CD4-positive, alpha-beta T cell treated with Interleukin-1 beta for 1 hour (primary cell): ENCODE results near the gene EHBP1L1.

Experiments used
- DNase-seq, 2 donors: peaks; one replicate each; pipeline ENCODE4 v3.0.0-alpha.2; 2020 to 2022

The EHBP1L1 gene

DNA sequence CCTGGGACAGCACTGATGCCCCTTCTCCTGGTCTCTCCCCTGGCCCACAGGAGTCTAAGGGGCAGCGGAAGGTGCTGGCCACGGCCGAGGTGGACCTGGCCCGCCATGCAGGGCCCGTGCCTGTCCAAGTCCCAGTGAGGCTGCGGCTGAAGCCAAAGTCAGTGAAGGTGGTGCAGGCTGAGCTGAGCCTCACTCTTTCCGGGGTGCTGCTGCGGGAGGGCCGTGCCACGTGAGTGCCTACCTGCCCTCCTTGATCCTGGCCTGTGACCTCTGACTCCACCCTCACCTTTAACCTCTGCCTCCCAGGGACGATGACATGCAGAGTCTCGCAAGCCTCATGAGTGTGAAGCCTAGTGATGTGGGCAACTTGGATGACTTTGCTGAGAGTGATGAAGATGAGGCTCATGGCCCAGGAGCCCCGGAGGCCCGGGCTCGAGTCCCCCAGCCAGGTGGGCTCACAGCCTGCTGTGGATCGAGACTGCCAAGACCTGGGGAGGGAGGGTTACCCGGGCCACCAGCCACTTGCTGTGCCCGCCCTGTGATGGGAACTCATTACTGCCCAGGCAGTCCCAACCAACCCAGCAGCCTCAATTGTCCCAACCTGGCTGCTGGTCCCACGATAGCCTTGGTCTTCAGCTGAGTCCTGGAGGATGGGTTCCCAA, 4.3 kb downstream of the EHBP1L1 start:
- no peak for DNase-seq

DNA sequence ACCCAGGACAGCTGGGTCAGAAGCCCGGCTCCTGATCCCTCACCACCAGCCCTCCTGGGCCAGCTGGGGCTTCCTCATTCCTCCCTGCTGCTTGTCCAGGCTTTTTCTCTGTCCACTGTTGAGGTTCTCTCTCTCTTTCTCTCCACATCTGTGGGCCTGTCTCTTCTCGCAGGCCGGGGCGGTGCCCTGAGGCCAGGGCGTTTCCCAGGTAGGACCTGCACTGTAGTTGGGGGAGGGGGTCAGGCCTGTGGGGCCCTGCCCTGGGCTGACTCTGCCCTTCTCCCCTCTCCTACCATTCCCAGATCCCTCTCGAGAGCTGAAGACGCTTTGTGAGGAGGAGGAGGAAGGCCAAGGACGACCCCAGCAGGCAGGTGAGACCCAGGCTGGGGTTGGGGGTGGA, 4.9 kb downstream of the EHBP1L1 start:
- no peak for DNase-seq

DNA sequence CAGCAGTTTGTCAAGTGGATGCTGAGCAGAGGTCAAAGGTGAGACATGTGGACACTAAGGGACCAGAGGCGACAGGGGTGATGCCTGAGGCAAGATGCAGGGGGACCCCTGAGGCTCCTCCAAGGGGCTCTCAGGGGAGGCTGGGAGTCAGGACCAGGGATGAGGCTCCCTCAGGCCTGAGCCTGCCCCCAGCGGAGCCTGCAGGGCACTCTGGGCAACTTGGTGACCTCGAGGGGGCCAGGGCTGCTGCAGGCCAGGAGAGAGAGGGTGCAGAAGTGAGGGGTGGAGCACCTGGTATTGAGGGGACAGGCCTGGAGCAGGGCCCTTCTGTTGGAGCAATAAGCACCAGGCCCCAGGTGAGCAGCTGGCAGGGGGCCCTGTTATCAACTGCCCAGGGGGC, 6.1 kb downstream of the EHBP1L1 start:
- DNase-seq, result no peak

DNA sequence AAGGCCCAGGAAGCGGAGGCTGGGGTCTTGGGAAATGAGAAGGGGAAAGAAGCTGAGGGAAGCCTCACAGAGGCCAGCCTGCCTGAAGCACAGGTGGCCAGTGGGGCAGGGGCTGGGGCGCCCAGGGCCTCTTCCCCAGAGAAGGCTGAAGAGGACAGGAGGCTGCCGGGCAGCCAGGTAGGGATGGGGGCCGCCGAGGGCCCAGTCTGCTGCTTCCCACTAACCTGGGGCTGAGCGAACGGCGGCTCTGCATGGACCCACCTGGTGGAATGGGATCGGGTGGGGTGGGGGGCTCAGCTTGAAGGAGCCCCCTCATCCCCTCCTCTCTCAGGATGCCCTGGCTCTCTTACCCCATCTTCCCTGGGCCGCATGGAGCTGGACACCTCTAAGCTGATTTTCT, 7.7 kb downstream of the EHBP1L1 start:
- no peak for DNase-seq

DNA sequence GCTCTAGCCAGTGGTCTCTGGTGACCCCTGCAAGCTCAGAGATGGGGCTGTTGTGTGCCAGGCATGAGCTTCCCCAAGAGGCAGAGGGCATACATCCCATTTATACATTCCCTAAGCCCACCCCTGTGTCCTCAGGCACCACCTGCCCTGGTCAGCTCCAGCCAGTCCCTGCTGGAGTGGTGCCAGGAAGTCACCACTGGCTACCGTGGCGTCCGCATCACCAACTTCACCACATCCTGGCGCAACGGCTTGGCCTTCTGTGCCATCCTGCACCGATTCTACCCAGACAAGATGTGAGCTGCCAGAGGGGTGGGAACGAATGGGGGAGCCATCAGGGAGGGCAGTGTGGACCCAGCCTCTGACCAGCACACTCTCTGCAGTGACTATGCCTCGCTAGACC, 8.3 kb downstream of the EHBP1L1 start:
- no peak for DNase-seq

DNA sequence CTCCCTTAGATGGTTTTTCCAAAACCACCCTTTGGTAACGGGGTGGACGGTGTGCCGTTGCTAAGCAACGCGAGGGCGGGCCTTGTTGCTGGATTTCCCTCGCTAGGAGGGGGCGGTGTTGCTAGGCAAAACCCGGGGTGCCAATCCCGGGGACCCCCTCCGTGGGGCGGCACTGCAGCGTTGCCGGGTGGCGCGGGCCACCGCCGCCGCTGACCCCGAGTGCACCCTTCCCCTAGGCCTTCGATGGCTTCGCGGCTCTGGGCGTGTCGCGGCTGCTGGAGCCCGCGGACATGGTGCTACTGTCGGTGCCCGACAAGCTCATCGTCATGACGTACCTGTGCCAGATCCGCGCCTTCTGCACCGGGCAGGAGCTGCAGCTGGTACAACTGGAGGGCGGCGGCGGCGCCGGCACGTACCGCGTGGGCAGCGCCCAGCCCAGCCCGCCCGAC, 8.9 kb downstream of the EHBP1L1 start:
- no peak for DNase-seq

DNA sequence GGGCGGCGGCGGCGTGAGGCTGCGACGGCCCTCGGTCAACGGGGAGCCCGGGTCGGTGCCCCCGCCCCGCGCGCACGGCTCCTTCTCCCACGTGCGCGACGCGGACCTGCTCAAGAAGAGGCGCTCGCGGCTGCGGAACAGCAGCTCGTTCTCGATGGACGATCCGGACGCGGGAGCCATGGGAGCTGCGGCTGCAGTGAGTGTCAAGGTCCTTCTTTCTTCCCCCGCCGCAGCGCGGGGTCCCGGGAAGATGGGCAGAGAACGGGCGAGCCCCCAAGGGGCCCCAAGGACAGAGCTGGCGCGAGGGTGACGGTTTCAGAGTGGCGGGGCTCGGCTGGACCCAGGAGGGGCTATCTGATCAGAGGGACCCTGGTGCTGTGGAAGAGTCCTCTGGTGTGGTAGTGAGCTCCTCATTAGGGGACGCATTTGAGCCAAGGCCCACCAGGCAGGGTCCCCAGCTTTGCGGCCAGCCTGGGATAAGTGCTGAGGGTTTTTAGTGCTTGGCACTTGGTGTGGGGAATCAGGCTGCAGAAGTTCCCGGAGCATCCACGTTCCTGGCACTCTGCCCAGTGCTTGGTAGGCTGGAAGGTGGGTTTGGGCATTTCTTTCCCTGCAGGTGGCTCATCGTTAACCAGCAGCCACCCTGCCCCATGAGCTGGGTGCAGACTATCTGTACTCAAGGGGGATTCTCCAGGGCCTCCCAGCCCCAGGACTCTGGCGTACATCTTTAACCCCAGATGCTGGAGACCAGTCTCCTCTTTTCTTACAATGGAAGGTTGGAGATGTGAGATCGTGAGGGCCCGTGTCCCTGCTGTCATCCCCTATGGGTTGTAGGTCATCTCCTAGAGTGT, 9.8 kb downstream of the EHBP1L1 start:
- no peak for DNase-seq

DNA sequence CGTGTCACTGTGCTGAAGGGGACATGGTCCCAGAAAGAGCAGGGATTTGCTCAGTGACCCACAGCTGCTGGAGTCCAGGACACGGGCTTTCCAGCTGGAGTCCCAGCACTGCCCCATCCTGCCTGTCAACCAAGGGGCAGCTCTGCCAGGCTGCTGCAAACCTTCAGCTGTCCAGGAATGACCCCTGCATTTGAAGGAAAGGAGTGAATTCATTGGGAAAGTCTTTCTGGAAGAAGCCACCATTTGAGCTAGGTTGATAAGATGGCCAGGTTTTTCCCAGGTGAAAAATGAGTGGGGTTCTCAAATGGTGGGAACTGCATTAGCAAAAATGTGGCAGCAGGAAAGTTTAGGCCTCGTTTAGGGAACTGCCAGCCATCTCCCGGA, 10.4 kb downstream of the EHBP1L1 start:
- DNase-seq, result no peak

DNA sequence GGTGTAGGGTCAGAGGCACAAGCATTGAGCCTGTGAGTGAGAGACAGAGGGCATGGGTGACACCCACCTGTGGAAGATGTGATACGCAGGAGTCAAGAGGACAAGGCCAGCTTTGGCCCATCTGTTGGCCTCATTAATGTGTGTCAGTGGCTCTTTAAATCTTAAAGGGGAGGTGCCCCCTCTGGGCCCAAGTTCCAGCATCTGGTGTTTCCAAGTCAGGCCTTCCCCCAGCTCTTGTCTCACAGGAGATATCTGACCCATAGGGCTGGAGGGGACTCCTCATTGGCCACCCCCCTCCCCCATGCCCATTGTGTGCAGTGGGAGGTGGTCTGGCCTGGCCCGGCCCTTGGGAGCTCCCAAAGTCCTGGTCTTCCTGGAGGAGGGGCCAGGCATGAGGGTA, 10.8 kb downstream of the EHBP1L1 start:
- DNase-seq, result no peak

DNA sequence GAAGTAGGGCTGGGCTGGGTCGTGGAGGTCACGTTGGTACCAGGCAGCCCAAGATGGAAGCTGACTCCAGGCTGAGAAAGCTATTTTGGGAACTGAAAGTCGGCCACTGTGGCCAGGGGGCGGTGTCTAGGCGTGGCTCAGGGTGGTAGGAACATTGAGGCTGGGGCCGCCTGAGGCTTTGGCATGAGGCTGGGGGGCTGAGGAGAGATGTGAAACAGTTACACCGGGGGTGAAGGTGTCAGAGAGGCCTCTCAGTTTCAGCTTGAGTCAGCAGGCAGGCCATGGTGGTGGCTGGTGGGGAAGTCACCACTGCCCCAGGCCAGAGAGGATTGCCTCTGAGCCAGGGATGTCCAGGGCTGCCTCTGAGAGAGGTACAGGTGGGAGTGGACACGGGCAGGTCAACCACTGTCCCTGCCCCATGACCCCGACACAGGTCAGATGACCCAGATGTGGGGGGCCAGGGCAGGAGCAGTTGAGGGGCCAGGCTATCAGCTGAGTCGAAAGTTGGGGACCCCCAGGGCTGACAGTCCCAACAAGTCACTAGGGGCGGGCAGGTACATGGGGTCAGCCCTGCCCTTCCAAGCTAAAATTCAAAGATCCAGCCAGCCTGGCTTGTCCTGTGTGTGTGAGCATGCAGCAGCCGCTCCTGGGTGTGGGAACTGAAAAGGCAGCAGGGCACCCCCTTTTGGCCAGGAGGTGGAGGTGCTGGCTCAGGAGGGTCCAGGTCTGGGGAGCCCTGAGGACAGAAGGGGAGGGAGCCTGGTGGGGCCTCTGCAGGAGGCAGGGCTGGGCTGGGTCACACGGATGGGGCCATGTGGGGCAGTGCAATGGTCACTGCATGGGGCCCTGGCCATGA, 12.6 kb downstream of the EHBP1L1 start:
- peak; percentile 82 to 84 for DNase-seq

DNA sequence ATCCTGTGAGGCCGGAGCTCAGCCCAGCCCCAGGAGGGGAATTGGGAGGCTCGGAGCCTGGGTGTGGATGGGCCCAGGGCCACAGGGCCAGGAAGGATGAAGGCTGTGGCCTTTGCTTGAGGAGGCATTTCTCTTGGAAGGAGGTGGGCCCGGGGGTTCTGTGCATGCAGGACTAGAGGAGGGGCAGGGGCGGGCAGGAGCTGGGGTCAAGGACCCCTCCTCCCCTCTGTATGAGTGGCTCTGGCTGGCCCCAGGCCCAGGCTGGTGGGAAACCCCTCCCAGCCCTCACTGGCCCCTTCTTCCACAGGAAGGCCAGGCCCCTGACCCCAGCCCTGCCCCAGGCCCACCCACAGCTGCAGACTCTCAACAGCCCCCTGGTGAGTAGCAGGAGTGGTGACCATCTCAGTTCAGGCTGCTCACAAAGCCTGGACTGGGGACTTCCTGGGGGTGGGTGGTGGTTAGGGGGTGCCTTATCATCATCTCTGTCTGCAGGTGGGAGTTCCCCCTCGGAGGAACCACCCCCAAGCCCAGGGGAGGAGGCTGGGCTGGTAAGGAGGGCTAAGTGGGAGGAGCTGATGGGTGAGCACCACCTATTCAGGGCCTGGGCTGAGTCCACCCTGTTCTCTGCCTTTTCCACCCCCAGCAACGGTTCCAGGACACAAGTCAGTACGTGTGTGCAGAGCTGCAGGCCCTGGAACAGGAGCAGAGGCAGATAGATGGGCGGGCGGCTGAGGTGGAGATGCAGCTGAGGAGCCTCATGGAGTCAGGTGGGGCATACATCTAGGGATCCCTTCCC, 13.8 kb downstream of the EHBP1L1 start:
- peak; percentile 44 to 49 for DNase-seq

DNA sequence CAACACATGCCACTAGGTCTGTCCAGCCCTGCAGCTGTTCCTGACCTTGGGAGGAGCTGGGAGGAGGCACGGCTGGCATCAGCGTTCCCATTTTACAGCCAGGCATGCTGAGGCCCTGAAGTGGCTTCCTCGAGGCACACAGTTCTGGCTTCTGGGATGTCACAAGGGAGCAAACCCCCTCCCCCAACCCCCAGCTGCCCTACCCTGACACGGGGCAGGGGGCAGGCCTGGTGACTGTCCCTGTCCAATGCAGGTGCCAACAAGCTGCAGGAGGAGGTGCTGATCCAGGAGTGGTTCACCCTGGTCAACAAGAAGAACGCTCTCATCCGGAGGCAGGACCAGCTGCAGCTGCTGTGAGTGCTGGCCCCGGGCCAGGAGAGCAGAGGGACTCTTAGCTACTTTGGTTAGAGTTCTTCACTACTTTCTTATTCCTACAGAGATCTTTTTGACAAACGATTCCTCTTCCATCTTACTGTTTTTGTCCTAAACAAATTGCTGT, 14.4 kb downstream of the EHBP1L1 start:
- DNase-seq, result no peak

DNA sequence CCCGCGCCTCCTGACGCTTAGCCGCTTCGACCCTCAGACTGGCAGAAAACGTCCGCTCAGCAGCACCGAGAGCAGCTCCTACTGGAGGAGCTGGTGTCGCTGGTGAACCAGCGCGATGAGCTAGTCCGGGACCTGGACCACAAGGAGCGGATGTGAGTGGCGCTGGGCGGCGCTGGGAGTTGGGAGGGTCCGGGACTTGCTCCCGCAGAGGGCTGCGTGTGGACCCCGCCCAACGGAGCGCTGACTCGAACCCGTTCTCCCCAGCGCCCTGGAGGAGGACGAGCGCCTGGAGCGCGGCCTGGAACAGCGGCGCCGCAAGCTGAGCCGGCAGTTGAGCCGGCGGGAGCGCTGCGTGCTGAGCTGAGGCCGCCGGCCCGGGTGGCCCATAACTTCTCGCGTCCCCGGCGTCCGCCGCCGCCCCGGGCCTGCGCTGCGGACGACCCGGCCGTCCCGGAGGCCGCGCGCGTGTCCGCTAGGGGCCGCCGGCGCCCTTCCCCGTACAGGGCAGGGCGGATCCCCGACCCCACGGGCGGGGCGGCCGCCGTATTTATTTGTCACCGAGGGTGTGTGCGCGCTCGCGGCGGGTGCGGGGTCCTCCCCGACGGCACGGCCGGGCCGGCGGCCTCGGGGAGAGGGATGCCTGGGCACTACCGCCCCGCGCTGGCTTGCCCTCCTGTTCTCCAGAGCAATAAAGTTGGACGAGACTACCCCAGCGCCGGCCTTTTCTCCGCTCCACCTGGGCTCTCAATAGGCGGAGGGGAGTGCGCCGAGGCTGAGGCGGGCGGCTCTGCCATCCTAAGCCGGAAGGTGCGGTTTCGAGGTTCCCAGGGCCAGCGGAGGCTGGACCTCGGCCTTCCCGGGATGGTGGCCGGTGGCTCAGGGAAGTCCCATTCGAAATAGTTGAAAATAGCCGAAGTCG, 16.3 kb downstream of the EHBP1L1 start:
- DNase-seq, result no peak

DNA sequence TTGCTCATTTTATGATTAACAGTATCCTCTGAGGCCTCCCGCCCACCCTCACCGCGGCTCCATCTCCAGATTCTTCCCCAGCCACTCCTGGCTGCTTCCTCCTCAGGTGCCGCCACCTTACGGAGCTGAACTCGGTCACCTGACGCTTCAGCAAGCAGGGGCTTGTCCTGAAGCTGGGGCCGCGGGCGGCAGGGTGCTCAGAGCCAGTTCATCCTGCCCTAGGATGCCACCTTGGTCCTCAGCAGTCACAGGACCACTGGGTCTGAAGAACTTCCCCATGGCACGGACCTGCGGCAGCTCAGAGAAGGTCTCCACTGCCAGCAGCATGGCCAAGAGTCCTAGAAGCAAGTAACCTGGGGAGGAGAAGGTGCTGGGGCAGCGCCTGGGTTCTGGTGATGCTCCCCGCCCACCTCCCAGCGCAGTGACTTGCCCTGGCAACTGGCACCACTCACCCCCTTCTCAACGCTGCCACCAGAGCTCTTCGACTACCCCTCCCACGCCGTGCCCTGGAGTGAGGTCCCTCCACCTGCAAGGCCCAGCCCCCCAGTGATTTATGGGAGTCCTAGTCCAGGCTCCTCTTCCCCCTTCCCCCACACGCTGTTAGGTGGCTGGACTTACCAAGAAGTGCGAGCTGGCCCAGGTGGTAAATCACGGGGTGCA, 17.1 kb downstream of the EHBP1L1 start:
- DNase-seq, result no peak

DNA sequence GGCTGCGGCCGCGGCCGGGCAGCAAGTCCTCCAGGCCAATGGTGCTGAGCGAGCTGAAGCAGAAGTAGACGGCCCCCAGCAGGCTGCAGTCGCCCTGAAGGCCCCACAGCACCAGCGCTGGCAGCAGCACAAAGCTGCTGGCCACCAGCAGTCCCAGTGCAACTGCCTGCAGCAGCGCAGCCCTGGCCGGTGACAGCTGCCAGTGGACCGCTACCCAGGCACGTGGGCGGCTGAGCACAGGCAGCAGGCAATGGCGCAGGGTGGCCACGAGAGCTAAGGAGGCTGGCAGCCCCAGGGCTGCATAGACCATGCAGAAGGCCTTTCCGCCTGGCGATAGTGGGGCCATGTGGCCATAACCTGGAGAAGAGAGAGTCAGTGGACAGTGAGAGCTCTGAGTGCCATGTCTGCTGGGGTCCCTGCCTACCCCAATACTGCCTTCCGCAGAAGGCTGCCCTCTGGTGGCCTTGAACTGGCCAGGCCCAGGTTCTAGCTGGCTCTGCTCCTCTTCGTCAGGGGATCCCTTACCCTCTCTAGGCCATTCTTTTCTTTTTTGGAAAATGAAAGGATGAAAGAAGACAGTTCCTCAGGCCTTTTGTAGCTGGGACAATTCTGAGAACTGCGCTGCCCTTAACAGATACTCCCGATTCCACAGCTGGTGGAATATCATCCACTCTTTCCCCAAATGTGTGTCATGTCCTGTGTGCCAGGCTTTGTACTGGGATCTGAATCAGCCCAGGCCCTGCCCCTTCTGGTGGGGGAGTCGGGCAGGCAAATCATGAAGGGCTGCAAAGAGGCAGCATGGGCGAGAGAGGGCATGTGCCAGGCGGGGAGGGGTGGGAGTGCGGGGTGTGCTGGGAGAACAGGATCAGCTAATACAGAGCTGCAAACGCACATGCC, 17.9 kb downstream of the EHBP1L1 start:
- DNase-seq, result peak; percentile 49 to 54

DNA sequence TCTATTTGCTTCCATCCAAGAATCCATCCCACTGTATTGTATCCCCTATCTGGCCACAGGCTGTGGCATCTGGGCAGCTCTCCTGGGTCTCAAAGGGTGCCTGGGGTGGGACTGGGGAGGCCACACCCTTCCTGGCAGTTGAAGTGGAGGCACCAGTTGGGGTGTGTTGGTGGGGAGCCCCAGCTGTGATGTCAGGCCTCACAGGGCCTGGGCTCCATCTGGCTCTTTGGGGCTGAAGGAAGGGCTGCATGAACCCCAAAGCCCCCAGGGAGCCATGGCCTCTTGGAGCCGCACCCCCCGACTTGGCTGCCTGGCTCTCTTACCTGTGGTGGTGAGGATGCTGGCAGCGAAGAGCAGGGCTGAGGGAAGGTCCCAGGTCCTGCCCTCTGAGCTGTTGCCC, 19.3 kb downstream of the EHBP1L1 start:
- no peak for DNase-seq

DNA sequence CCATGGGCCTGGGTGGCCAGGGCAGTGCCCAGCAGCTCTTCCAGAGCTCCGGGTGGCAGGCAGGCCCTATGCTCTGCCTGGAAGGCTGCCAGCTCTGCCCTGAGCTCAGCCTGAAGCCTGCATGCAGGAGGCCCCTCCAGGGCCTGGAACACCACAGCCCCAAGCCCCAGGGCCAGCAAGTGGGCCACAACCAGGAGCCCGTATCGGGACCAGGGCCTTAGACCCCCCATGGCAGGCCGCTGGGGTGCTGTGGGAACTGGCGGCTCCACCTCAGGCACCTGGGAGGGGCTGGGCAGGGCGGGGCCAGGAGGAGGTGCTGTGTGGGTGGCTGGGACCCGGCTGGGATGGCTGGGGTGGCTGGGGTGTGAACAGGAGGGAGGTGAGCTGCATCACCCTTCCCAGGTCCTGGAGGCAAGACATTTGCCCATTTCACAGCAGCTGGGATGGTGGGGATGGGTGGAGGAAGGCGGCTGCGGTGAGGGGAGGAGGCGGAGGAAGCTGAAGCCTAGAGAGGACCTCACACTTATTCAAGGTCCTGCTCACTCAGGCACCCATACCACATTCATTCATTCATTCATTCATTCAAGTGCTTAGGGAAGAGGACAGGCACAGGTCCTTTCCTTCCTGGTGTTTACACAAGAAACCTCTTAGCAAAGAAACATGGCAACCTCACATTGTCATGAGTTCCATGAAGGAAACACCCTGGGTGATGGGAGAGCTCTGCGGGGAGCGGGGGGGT, 19.9 kb downstream of the EHBP1L1 start, which contains the start of gene KCNK7:
TSS of gene KCNK7 (minus strand) at position 258 of the 739 bp plus-strand sequence. CDS start at position 230, 28 bp downstream.
- DNase-seq, result no peak

DNA sequence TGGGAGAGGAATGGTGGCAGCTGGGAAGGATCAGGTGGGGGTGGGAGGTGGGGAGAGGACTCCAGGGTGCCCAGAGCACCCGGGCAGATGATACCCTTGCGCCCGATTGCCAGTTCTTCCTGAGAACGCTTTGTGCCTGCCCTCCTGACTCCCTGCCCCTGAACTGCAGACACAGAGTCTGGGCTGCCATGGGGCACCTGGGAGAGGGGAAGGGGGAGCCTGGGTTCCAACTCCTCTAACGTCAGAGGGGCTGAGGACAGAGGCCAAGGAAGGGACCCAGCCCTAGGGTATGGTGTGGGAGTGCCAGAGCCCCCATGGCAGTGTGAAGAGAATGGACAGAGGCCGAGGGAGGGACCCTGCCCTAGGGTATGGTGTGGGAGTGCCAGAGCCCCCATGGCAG, 20.7 kb downstream of the EHBP1L1 start:
- DNase-seq, result no peak

DNA sequence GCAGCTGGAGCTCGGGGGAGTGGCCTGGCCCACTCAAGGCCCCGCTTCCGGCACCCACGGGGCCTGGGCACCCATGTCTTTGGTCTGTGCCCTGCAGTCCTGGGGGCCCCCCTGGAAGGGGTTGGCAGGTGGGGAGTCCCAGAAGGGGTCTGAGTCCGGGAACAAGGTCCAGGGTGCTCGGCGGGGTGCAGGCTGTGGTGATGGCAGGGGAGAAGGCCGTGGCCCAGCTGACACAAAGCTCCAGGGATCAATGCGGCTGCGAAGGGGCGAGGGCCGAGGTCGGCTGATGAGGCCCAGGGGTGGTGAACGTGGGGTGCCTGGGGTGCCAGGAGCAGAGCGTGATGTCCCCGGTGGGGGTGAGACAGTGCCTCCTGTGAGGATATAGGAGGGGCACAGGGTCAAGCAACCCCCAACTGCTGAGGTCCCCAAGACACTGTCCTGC, 22.4 kb downstream of the EHBP1L1 start:
- no peak for DNase-seq
